IPS-11a (cell line): ENCODE data around the gene MICAL3.

Experiments used
- H3K4me3 ChIP-seq: one replicate; pipeline ENCODE4 v1.5.1; 2013; ENCODE audit warnings: low read depth, low read length, control low read depth

The MICAL3 gene

GRCh38 chr22:17955590-17956379 lies 68.6 kb downstream of the MICAL3 start:
- no peak overlapping the region for H3K4me3 ChIP-seq

GRCh38 chr22:17954860-17955587 lies 69.3 kb downstream of the MICAL3 start:
- H3K4me3 ChIP-seq, result no peak overlapping the region

- no peak overlapping the region for H3K4me3 ChIP-seq
These were observed 70.0 kb downstream of the MICAL3 start for GRCh38 chr22:17954200-17954859.

DNA sequence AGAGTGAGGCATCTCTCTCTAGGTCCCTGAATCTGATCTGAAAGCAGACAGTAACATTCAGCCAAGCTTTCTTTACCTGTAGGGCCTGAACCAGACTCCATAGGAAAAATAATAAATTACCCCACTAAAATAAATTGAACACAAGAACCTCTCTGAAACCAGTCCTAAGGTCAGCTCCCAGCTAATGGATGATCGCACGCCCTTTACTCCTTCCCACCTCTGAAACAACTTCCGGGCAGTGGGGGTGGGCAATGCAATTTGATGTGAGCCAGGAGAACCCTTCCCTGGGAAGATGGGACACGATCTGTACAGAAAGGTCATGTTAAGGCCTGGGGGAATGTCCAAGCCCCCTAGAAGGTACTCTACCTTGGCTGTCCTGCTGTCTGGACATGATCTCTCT lies 71.2 kb downstream of the MICAL3 start:
- no peak overlapping the region for H3K4me3 ChIP-seq

DNA sequence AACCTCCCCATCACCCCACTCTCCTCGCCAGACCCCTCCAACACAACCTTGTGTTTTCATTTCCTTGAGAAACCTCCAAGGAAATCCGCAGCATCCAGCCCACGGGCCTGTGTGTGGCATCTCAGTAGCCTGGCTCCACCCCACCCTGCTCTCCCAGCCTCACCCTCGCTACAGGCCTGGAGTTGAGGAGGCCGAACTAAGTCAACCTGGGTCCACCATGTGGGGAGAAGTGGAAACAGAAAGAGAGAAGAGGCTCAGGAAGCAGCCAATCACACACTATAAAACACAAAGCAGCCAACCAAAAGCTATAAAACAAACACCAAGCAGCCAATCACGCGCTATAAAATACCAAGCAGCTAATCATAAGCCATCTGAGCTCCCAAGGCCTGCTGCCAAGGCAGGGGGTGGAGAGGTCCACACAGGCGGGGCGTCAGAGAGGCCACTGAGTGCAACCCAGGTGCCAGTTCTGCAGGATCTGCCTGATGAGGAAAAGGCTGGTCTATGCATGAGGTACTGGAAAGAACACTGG lies 72.0 kb downstream of the MICAL3 start:
- no peak overlapping the region for H3K4me3 ChIP-seq

GRCh38 chr22:17951315-17951714 lies 73.0 kb downstream of the MICAL3 start:
- H3K4me3 ChIP-seq, result no peak overlapping the region

DNA sequence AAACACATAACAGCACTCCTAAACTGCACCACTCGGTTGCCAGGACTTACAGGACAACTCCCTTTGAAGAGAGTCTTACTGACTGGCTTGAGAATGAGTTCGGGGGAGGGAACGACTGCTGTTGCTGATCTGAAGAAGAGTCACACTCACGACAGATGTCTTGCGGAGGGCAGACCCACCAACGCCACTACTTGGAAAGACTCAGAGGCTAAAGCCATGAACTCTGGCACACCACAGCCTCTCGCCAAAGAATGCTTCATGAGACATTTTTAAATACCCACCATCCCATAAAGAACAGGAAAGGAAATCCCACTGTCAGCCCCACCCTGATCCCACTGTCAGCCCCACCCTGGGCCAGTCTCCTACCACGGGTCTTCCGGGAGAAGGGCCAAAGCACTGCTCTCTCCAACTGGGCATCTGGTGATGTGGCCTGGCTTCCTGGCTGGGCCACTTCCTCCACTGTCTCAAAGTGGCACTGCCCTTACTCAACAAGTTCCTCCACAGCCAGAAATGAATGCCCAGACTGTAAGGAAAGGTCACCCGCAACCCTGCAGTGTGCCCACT lies 73.6 kb downstream of the MICAL3 start:
- H3K4me3 ChIP-seq, result no peak overlapping the region

DNA sequence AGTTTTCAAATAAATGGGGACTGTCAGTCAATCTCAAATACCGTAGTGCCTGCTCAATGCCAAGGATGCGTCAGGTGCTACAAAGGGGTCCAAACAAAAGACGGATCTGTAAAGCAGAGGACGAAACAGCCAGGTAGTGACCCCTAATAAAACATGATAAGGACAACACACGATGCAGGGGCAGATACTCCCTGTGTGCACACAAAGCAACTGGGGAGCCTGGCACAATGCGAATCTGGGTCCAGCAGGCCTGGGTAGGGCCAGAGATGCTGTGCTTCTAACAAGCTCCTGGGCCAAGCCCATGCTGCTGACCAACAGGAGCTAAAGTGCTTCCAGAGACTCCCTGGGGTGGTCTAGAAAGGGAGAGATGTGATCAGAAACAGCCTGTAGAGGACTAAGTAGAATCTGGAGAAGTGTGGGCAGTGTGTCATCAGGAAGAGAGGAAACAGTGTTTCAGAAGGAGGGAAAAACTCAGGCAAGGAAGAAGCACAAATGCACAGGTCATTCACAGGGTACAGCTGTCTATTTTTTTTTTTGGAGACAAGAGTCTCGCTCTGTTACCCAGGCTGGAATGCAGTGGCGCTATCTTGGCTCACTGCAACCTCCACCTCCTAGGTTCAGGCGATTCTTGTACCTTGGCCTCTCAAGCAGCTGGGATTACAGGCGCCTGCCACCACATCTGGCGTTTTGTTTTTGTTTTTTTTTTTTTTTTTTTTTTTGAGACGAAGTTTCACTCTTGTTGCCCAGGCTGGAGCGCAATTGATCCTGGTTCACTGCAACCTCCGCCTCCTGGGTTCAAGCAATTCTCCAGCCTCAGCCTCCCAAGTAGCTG lies 74.5 kb downstream of the MICAL3 start:
- H3K4me3 ChIP-seq, result no peak overlapping the region

DNA sequence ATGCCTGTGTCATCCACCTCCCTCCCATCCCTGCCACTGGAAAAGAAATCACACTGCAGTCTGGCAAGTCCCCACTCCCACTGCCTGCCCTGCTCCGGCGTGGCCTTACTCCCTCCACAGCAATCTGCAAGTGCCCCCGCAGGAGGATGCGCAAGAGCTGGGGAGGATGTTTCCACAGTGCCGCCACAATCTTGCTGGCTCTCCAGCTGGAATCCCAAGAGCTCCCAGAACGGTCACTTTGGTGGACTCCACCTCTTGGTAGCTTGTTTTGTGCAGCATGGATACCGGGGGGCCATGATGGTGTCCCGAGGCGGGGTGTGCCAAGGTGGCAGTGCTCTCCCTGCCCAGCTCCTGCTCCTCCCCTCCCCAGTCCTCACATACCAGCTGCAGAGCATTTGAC lies 76.3 kb downstream of the MICAL3 start:
- H3K4me3 ChIP-seq, result no peak overlapping the region

DNA sequence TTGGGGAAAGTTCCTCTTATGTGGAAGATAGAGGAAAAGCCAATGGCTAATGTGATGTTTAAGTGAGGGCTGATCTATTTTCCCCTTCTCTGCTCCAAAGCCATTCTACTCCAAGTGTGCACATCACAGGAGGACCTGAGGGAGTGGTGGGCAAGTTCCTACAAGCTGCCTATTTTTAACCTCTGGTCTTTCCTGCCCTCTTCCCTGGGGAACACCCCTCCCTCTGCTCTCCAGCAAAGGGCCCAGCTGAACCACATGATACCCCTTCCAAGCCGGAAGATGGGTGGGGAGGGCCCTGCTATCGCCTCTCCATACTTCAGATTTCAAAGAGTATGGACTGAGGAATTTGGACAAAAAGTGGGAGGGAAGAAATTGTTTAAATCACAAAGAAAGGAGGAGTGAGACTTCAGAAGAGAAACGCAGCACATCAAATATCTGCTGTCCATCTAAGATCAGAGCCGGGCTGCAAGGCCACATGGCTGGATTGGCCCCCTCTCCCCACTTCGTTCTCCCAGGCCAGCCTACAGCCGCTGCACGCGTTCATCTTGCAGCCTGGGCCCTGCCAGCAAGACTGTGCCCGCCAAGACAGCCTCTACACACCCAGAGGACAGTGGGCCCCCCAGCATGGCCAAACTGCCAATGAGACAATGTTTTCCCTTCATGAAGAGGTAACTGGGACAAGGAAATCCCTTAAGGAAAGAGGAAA lies 77.5 kb downstream of the MICAL3 start:
- H3K4me3 ChIP-seq, result no peak overlapping the region

GRCh38 chr22:17945888-17946648 lies 78.3 kb downstream of the MICAL3 start:
- H3K4me3 ChIP-seq, result no peak overlapping the region

- no peak overlapping the region for H3K4me3 ChIP-seq
These were observed 79.0 kb downstream of the MICAL3 start for GRCh38 chr22:17945156-17945887.

DNA sequence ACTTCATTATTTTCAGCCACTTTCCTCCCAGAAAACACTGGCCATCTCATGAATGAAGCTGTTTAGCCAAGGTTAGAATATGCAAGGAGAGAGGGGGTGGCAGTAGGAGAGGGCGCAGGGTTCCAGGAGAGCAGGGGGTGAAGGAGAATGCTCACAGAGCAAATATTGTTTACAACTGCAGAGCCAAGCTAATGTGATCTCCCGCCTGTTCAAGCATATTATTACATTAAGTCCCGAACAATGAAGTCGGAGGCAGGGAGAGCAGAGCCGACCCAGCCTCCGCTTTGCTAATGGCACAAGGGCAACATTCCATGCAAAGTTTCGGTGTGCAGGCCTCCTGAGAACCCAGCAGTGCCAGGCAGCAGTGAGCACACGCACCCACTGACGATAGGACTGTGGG lies 80.1 kb downstream of the MICAL3 start:
- H3K4me3 ChIP-seq, result no peak overlapping the region

DNA sequence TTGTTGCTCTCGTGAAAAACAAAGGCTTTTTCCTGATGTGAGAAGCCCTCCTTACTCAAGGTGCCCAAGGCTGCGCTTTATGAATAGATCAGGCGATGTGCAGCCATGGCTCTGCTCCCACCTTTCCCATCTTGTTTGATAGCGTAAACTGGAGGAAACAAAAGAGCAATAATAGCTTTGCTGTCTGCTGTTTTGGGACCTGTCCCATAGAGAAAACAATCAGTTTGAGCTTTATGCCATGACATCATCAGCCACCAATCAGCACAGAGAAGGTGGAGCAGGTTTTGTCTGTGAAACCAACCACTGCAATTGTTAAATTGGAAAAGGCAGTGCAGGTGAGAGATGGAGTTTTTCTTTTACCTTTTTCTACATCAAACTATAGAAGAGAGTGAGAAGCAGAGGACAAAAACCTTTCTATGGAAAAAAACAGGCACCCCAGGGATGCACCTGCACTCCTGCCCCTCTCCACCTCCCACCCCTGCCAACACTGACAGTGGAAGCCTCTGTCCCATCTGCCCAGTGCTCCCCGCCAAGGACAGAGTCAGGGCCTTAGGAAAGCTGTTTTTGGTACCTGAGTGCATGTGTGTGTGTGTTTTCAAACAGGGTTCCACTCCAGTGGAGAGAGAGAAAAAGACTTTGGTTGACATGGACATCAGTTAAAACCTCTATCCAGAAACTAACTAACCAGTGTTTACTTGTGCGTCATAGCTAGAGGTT lies 80.7 kb downstream of the MICAL3 start:
- H3K4me3 ChIP-seq, result no peak overlapping the region

DNA sequence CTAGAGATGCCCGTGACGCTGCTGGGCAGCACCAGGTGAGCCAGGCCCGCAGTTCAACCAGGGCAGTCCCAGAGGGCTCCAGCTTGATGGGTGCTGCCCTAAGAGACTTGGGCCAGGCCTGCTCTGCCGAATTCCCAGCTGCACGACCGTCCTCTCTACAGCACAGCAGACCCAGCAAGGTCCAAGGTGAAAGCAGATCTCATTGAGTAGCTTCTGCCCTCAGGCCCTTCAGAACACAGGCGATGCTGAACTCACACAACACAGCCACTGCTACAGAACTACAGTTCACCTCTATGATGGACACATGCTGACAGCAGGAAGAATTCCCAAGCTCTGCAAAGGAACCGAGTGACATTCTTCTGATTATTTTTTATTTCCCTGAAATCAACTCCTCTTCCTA lies 81.6 kb downstream of the MICAL3 start:
- no peak overlapping the region for H3K4me3 ChIP-seq

GRCh38 chr22:17941471-17942406 lies 82.6 kb downstream of the MICAL3 start:
- H3K4me3 ChIP-seq, result no peak overlapping the region

GRCh38 chr22:17939579-17939978 lies 84.8 kb downstream of the MICAL3 start:
- no peak overlapping the region for H3K4me3 ChIP-seq
